Activated B cell treated with CpG ODN at 0.5 μM for 24 hours (primary cell): ENCODE results near the gene SIAH3. TPM values are rescaled to one million over a fixed set of nuclear protein-coding genes. Genes with fewer than 3 reads are reported as not detected.
"Not testable (repeated sequence)": the region's sequence is repeated elsewhere in the genome, so short reads cannot be mapped to it uniquely, and the experiment has no call there.

Source experiments
- ATAC-seq: fragments of 200-7000 bp; cut with Tn5 transposase; one replicate; pipeline ENCODE4 v1.10.0; 2021; ENCODE audit warnings: low read depth, mild to moderate bottlenecking, moderate library complexity
- CTCF ChIA-PET: fragments of 350-600 bp; sonication (Branson Sonifier 250); formaldehyde crosslinking; loops from one replicate; lab custom pipeline; 2021; ENCODE audit warnings: antibody characterized with exemption; lab: Charles Lee
- POLR2A ChIA-PET: fragments of 350-600 bp; sonication (Branson Sonifier 250); formaldehyde crosslinking; loops from one replicate; lab custom pipeline; 2021; ENCODE audit warnings: antibody characterized with exemption; lab: Charles Lee
- DNase-seq: peaks from one replicate; pipeline ENCODE4 v3.0.0; 2022
- H3K27ac Mint-ChIP-seq: one replicate; pipeline ENCODE4 v1.8.0; 2020; ENCODE audit warnings: mixed read lengths
- H3K27me3 Mint-ChIP-seq: one replicate; pipeline ENCODE4 v1.8.0; 2021; ENCODE audit warnings: mixed read lengths
- H3K36me3 Mint-ChIP-seq: one replicate; pipeline ENCODE4 v1.8.0; 2021; ENCODE audit warnings: low read depth, mixed read lengths
- H3K4me1 Mint-ChIP-seq: one replicate; pipeline ENCODE4 v1.8.0; 2021; ENCODE audit warnings: mixed read lengths
- H3K4me3 Mint-ChIP-seq: one replicate; pipeline ENCODE4 v1.8.0; 2020; ENCODE audit warnings: mild to moderate bottlenecking, mixed read lengths
- H3K9me3 Mint-ChIP-seq: one replicate; pipeline ENCODE4 v1.8.0; 2020; ENCODE audit warnings: mixed read lengths
- intact Hi-C: fragments of 100-400 bp; cut with micrococcal nuclease; formaldehyde crosslinking; loops from one replicate; pipeline ENCODE4 v1.15.1; 2024
- total RNA-seq: library from RNA; stranded (reverse); gene quantifications from 2 replicates; pipeline ENCODE4 v1.2.3, GENCODE V29; 2022
- TF ChIP-seq, protein P1 (sequence below): fragments of 200-600 bp; IDR thresholded peaks from one replicate; pipeline ENCODE4 v1.8.0; 2022; ENCODE audit warnings: antibody characterized with exemption, mild to moderate bottlenecking

Gene SIAH3
- total RNA-seq, 1 donor from 2014 or later = not detected

DNA sequence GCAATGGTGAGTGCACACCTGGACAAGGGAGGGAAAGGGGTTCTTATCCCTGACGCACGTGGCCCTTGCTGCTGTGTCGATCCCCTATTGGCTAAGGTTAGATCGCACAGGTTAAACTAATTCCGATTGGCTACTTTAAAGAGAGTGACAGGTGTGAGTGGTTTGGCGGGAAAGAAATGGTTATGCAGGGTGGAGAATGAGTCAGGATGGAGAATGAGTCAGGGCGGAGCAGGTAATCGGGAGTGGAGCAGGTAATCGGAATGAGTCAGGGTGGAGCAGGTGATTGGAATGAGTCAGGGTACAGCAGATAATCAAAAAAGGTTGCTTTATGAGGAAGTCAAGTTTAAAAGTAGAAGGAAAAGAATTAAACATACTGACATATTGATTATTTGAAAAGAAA lies 24.4 kb upstream of the SIAH3 start:
- H3K9me3 Mint-ChIP-seq = no peaks in the 10 kb centered on the region
- ChIA-PET CTCF (no interaction called here), POLR2A (no interaction called here)
- peaks cover 5% of the 10 kb centered on the region for H3K27me3 Mint-ChIP-seq
- intact Hi-C loops = no loop called here
- H3K4me3 Mint-ChIP-seq = no peak overlapping the region
- TF ChIP-seq, protein P1, sequence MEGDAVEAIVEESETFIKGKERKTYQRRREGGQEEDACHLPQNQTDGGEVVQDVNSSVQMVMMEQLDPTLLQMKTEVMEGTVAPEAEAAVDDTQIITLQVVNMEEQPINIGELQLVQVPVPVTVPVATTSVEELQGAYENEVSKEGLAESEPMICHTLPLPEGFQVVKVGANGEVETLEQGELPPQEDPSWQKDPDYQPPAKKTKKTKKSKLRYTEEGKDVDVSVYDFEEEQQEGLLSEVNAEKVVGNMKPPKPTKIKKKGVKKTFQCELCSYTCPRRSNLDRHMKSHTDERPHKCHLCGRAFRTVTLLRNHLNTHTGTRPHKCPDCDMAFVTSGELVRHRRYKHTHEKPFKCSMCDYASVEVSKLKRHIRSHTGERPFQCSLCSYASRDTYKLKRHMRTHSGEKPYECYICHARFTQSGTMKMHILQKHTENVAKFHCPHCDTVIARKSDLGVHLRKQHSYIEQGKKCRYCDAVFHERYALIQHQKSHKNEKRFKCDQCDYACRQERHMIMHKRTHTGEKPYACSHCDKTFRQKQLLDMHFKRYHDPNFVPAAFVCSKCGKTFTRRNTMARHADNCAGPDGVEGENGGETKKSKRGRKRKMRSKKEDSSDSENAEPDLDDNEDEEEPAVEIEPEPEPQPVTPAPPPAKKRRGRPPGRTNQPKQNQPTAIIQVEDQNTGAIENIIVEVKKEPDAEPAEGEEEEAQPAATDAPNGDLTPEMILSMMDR = no peak
- H3K4me1 Mint-ChIP-seq = no peaks in the 10 kb centered on the region
- ATAC-seq (no peak), DNase-seq (no peak)
- H3K36me3 Mint-ChIP-seq = no peaks in the 10 kb centered on the region
- H3K27ac Mint-ChIP-seq = no peak overlapping the region

GRCh38 chr13:45873491-45874325 lies 22.2 kb upstream of the SIAH3 start:
- TF ChIP-seq, protein P1 = no peak
- H3K27me3 Mint-ChIP-seq = peaks cover 9% of the 10 kb centered on the region
- no peaks in the 10 kb centered on the region for H3K4me1 Mint-ChIP-seq
- ChIA-PET CTCF (no interaction called here), POLR2A (no interaction called here)
- no peak overlapping the region for H3K4me3 Mint-ChIP-seq
- no peak for DNase-seq
- no peaks in the 10 kb centered on the region for H3K9me3 Mint-ChIP-seq
- no peak for ATAC-seq
- intact Hi-C loops = no loop called here
- H3K36me3 Mint-ChIP-seq = no peaks in the 10 kb centered on the region
- no peak overlapping the region for H3K27ac Mint-ChIP-seq

DNA sequence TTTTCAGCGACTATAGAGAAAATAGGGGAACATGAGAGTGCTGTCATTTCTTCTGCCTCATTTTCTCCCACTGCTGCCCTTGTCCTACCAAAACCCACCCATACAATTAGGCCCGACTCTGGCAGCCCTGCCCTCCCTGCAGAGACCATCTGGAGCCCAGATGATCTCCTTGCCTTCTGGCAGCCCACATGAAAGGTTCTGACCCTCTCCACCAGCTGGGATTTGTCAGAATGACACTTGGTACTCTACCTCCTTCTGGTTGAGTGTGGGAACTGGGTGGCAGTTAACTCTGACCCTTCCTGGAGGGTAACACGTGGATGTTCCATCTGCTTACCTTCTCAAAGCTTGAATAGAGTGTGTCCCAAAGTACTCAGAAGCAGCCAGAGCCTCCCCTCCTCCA lies 21.0 kb upstream of the SIAH3 start:
- Mint-ChIP-seq H3K4me1 (no peaks in the 10 kb centered on the region), H3K4me3 (no peak overlapping the region), H3K9me3 (no peaks in the 10 kb centered on the region), H3K36me3 (no peaks in the 10 kb centered on the region), H3K27me3 (peaks cover 6% of the 10 kb centered on the region), H3K27ac (no peak overlapping the region)
- TF ChIP-seq, protein P1 = no peak
- intact Hi-C loops = no loop called here
- ChIA-PET CTCF (no interaction called here), POLR2A (no interaction called here)
- no peak for DNase-seq
- no peak for ATAC-seq

GRCh38 chr13:45871201-45871600 lies 19.6 kb upstream of the SIAH3 start:
- DNase-seq, POLR2A ChIA-PET: not testable (repeated sequence)

DNA sequence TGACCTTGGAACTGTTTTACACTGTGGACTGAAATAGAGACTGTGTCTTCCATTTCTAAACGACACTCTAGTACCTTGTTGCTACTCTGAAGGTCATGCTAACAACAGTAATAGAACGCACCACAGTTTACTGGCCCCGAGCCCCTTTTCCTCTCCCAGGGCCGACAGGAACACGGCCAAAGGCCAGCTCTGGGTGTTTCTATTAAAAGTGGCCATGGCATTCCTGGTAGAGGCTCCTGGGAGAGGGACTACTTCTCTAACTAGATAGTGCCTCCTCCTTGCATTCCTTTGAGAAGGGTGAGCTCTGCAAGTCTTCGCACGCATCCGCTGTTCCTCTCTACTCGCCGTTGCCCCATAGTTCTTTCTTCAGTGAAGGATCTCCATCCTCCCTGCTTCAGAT lies 18.7 kb upstream of the SIAH3 start:
- H3K36me3 Mint-ChIP-seq = no peaks in the 10 kb centered on the region
- ATAC-seq (no peak), DNase-seq (no peak)
- H3K27me3 Mint-ChIP-seq = peaks cover 4% of the 10 kb centered on the region
- POLR2A ChIA-PET = no interaction called here
- H3K4me1 Mint-ChIP-seq = no peaks in the 10 kb centered on the region
- H3K27ac Mint-ChIP-seq = no peak overlapping the region
- H3K4me3 Mint-ChIP-seq = no peak overlapping the region
- TF ChIP-seq, protein P1 = no peak
- no peaks in the 10 kb centered on the region for H3K9me3 Mint-ChIP-seq
- intact Hi-C loops = no loop called here
- CTCF ChIA-PET = no interaction called here

More at GRCh38 chr13:45871201-45871600, 19.6 kb upstream of the SIAH3 start:
- H3K27ac Mint-ChIP-seq, H3K9me3 Mint-ChIP-seq, H3K4me1 Mint-ChIP-seq, H3K36me3 Mint-ChIP-seq, CTCF ChIA-PET, H3K4me3 Mint-ChIP-seq, intact Hi-C loops, ATAC-seq, H3K27me3 Mint-ChIP-seq: not testable (repeated sequence)
